HK-2 (cell line): ENCODE measurements around the gene MDFIC.

Experiments
- DNase-seq: peaks from one replicate; pipeline ENCODE4 v3.0.0-alpha.2; 2018; ENCODE audit not compliant: unreplicated experiment

MDFIC gene

GRCh38 chr7:114925434-114925833 is 3.5 kb downstream of the MDFIC start:
- DNase-seq: no peak

- no peak for DNase-seq
Measured at GRCh38 chr7:114928060-114928459, 6.2 kb downstream of the MDFIC start.

- no peak for DNase-seq
Measured at GRCh38 chr7:114929570-114929969, 7.7 kb downstream of the MDFIC start.

- no peak for DNase-seq
Measured at GRCh38 chr7:114930107-114930661, 8.3 kb downstream of the MDFIC start.

DNA sequence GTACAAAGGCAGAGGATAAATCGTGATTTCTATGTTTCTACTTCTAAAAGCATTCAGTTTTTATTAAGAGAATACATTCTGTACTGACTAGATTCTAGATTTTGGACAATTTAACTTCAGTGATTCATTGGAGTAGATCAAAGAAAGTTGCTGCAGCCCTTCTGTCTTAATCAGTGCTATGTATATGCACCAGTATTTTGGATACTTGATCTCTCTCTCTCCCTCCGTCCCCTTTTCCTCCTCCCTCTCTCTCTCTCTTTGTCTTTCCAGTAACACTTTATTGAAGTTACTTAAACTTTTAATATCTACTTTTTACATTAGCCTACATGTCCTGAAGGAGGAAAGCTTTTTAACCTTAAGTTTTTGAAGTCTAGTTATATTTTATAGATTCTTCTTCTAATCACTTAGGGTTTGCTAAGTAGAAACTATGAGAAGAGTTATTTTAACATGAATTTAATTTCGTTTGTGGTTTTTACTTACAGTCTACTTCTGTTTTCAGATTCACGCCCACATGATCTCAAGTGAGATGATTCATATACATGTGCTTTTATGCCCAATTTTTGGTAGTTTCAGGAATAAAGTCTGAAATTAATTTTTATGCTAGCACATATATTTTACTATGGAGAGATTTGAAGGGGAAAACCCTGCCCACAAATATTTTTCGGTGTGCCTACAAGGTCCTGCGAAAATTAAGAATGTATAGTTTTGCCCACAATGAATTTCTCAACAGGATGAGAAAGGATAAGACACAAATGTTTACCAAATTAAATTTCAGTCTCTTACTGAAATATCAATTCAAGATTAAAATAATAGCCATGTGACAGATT is 9.1 kb downstream of the MDFIC start:
- DNase-seq: no peak

DNA sequence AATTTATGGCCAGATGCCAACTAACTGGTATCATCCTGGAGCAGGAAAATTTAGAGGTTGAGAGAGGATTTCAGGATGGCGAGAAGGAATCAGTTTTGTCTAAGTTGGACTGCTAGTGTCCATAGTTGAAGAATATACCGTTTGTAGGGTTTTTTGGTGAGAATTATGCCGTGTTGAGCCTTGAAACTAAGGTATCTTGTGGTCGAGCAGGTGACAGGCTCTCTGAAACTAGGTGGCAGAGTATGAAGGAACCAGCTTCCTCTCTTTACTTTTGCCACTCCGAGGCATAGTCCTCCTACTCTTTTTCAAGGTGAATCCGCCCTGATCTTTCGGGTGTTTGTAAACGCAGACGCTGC is 9.7 kb downstream of the MDFIC start:
- DNase-seq: no peak

- DNase-seq: no peak
Measured at GRCh38 chr7:114932991-114933390, 11.1 kb downstream of the MDFIC start.

DNA sequence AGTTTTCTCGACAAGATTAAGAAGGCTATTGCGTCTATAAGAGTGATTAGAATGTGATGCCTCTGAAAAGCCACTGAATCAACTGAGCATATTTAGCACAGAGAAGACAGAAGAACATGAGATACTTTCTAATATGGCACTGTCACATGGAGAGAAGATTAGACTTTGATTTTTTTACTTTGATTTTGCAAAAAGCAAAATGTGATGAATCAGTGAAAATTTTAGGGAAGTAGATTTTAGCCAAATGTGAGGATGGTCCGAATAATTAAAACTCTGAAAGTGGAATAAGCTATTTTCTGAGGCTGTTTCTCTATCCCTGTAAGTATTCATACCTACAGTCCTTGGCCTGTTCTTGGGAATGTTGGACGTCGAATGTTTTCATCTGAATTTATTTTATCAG is 11.8 kb downstream of the MDFIC start:
- DNase-seq: no peak

- DNase-seq: no peak
Measured at GRCh38 chr7:114934086-114934485, 12.2 kb downstream of the MDFIC start.

DNA sequence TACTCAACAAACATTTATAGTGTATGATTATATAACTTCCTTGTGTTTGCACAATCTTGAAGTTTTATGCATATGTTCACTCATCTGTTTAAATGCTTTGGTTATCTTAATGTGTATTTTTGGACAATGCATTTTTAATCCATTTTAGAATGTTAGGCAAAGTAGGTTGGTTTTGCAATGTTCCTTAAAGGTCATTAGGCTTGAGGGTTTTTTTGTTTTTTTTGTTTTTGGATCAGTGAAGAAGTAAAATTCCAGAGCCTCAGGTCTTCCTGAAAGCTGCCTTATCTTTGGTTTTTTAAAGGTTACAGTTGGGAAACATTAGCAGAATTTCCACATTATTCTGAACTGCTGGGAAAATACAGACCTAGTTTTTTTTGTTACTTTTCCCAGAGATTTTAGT is 12.8 kb downstream of the MDFIC start:
- DNase-seq: no peak

DNA sequence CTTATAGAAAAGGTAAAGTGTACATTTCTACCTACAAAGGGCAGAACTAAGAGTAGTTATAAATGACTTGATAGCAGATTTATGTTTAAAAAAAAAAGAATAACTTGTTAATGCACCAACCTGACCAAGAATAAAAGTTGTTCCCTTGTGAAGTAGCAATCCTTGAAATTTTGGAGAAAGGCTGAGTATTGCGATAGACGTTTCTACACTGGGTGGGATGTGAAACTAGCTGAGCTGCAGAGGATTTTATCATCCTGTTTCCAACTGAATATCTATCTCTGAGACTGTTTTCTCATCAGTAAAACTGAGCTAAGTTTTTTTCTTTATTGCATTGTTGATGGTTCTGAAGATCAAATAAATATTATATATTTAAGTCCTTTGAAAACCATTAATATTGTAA is 14.6 kb downstream of the MDFIC start:
- DNase-seq: no peak

GRCh38 chr7:114937446-114937845 is 15.6 kb downstream of the MDFIC start:
- no peak for DNase-seq

GRCh38 chr7:114938785-114939184 is 16.9 kb downstream of the MDFIC start:
- DNase-seq: no peak

DNA sequence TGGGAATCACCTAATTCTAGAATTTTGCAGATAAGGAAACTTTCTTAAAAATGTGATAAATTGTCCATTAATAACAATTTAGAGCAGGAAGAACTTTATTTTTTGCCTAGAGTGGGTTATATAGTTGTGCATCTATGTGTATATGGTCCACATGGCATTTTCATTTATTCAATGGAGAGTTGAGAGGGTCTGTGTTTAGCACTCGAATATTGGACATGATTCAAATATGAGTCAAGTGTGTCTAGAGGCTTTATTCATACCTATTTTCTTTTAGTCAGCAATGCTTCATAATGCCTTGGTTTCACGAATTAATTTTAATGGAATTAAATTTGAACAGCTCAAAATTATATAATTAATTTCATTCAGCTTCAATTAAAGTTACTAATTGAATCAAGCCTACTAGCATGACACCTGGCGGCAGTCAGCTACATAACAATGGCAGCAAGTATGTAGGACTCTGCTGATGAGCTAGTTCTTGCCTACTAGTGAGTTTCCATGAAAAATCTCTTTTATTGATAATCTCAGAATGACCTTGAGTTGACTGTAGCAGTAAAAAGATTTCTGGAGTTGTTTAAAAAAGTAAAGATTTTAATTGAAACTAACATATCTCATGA is 17.7 kb downstream of the MDFIC start:
- DNase-seq: no peak

- DNase-seq: no peak
Measured at GRCh38 chr7:114940220-114940619, 18.3 kb downstream of the MDFIC start.

DNA sequence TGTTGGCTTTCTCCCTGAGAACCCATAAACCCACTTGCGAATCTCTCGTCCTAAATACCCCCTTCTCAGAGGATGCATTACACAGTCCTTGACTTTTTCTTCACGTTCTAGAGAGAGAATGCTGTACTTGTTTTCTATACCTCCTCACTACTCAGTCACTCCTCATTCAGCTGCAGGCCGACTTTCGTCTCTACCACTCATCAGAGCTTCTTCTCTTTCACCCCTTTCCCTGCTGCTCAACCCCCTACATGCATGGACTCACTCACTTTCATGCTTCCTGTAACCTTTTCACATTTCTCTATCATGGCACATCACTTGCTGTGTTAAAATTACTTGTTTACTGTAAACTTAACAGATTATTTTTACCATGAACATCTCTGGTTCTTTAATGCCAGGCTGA is 19.8 kb downstream of the MDFIC start:
- no peak for DNase-seq

DNA sequence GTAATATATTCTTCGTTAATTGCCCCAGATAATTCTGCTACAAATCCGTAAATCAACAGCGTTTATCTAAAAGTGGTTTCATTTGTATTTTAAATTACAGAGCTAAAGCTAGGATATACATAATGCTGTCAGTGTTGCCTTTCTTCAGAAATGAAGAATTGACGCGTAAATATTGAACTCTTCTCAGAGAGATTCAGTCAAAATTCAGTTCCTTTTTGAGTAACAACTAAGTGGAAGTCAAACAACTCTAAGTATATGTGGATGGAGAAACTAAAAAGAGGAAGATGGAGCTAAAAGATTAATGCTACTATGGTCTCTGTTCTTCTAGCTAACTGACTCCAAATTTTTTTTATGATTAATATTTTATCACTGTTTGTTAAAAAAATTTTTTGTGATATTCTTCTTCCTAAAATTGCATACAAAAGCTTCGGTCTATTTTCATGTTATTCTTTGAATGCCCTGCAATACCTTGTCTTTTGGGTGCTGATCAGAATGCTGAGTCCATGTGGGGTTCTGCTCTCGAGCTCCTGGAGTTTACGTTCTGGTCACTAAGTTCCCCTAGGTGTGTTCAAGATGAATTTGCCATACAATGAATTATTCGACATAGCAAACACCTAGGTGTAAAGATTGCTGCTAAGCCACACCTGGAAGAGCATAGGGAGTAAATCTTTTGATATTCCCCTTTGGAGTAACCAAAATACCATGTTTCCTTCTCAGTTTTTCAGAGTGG is 20.7 kb downstream of the MDFIC start:
- DNase-seq: no peak

- DNase-seq: no peak
Measured at GRCh38 chr7:114943530-114943929, 21.6 kb downstream of the MDFIC start.

GRCh38 chr7:114943953-114944744 is 22.3 kb downstream of the MDFIC start:
- DNase-seq: no peak

GRCh38 chr7:114944745-114945625 is 23.1 kb downstream of the MDFIC start:
- DNase-seq: no peak

- no peak for DNase-seq
Measured at GRCh38 chr7:114949231-114949630, 27.3 kb downstream of the MDFIC start.
